GM12874 (cell line): ENCODE data around the gene RBP5.

ENCODE experiments used
- CTCF ChIP-seq: IDR thresholded peaks from 2 replicates; pipeline ENCODE4 v1.5.1; 2011; ENCODE audit warnings: low read depth, mild to moderate bottlenecking, control low read depth, low read length, moderate library complexity; ENCODE audit not compliant: insufficient read depth

The RBP5 gene

GRCh38 chr12:7129287-7129871 is 690 bp upstream of the RBP5 start:
- TF ChIP-seq CTCF = no peak

DNA sequence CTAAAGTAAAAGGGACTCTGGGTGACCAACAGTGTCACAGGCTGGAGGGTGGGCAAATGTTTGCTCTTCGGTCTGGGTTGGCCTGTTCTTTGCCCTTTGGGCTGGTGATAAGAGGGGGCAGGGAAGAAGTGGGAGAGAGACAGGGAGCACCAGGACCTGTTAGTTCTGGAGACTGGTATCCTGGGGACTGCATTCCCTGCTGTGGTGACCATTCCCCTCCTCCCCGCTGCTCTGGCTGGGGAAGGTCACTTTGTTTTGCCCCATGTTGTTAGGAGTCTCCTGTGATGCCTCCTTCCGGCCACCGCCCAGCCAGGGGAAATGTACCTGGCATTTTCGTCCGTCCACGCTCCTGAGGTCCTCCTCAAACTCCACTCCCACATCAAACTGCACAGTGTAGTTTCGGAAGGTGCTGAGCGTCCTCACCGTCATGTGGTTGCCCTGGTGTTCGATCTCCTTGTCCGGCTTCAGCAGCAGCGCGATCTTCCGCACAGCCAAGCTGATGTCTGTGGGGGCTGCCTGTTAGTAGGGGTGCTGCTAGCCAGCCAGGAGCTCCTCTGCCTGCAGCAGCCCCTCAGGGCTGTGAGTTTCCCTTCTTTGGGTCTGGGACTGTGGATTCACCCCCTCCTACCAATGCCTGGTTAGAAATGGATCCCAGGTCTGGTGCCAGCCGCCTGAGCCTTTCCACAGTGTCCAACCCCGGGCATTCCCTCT is 618 bp downstream of the RBP5 start:
- TF ChIP-seq CTCF = no peak

DNA sequence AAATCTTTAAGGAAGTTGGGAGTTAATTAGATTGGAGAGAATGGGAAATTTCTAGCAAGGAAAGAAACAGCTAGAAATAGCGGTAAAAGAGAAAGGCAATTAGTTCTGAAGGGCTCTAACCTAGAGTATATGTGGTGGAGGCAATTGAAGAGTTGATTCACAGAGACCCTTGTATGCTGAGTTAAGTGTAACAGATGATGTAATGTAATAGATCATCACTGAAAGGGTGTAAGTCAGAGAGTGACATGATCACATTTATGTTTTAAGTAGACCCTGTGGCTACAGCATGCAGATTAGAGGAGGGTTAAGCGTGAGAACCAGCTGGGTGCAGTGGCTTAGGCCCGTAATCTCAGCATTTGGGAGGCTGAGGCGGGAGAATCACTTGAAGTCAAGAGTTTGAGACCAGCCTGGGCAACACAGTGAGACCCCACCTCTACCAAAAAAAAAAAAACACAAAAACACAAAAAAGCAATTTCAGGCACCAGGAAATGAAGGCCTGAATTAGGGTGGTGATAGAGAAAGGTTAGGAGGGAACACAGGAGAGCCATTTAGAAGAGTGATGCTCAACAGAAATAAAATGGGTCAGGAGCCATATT is 3.0 kb downstream of the RBP5 start:
- TF ChIP-seq CTCF = no peak

DNA sequence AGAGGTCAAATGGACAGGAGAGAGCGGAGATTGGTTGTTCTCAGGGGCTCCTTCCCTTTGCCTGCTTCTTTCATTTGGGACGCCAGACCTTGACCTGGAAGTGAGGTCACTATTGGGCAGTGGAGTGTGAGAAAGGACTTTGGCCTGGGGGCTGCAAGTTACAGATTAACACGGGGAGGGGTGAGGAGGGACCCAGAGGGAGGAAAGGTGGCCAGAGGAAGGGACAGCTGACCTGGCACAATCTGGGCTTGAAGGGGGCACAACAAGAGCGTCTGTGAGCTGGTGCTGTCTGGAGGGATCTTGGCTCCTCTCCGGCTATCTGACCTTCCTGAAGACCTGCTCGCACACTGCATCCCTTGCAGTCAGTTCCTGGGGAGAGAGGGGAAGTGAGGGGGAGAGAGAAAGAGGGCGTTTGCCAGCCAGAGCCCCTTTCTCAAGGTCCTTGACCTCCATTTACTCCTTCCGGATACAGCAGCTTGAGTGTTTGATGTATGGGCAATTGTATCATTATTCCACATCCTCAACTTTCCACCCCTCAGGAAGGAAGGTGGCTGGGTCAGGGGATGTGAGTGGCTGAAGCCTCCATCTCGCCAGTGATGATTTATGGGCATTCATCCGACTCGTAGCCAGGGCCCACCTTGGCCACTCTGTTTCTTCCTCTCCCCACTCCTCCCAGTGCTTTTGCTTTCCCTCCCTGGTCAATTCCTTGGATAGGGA is 4.7 kb downstream of the RBP5 start:
- no peak for TF ChIP-seq CTCF

GRCh38 chr12:7122811-7123769 is 5.6 kb downstream of the RBP5 start:
- no peak for TF ChIP-seq CTCF

GRCh38 chr12:7121324-7121723 is 7.4 kb downstream of the RBP5 start:
- no peak for TF ChIP-seq CTCF
